Fibroblast of gingiva (primary cell): Measurements from ENCODE around the gene LMBRD1.

Experiments
- DNase-seq: peaks from one replicate; pipeline ENCODE4 v3.0.0-alpha.2; 2011; ENCODE audit warnings: low read depth

The LMBRD1 gene

DNA sequence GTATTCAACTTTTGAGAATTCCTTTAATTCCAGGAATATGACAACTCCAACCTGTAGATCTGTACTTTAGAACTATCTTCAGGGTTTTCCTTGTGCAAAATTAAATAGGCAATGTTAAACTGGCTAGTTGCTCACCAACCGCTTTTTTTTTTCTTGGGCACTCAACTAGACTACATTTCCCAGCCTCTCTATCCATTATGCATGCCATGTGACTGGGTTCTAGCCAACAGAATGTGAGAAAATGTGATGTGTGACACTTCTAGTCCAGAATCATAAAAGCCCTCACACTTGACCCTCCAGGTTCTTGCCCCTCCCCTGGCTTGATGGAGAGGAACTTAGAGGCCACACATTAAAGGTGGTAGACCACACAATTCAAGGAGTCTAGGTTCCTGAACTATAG, 166.0 kb downstream of the LMBRD1 start:
- DNase-seq: no peak

DNA sequence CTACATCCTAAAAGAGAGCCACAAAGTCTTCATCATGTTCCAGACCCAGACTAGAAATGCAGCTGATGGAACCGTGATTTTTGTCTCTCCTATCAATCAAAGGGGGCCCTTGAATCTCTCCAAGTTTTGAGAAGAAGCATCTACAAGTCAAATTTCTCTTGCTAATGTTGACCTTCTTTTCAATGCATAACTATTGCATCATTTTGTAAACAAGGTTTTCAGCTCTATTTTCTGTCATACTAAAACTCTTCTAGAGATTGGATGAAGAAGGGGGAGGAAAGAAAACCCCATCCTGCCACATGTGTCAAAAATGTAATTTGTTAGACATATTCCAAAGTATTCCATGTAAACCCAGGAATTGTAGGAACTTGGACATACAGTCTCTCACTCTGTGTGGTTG, 169.2 kb downstream of the LMBRD1 start:
- no peak for DNase-seq

DNA sequence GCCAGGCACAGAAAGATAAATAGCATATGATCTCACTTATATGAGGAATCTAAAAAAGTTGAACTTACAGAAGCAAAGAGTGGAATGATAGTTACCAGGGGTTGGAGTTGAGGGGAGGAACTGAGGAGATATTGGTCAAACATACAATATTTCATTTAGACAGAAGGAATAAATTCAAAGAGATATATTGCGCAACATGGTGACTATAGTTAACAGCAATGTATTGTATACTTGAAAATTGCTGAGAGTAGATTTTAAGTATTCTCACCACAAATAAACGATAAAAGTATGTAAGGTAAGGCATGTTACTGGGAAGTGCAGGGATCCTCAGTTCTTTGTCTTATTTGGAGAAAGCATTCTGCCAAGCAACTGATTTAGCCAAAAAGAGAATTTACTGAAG, 171.9 kb downstream of the LMBRD1 start:
- DNase-seq: no peak
